Measurements from ENCODE around the gene CDK6. TPM values are rescaled to one million over a fixed set of nuclear protein-coding genes. Genes with fewer than 3 reads are reported as not detected.

Gene CDK6
- total and polyA plus RNA-seq, 9 of the 15 experiments (the other 6 are each of a cell fraction or from before 2014, with no cell fraction given): 7.6 to 109 (median 44.4) TPM

DNA sequence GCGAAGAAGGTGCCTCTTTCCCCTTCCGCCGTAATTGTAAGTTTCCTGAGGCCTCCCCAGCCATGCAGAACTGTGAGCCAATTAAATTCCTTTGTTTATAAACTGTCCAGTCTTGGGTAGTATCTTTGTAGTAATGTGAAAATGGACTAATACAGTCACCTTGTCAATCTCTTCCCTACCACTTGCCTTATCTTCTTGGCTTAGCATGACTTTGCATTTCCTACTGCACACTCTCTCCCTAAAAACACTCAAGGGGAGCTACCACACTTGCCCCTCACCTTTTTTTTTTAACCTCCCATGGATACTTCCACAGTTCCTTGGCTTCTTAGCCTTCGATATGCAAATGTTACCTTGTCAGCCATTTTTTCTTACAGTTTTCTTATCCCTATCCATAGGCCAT, 7.4 kb upstream of the CDK6 start (continued):
- TF ChIP-seq ASH1L (IDR thresholded peaks at IDR 0.05; ENCODE audit: borderline replicate concordance, low read depth, partially characterized antibody): no peak
- peak in 1 of 2 experiments; percentile 54; a peak in 1 of 4 replicates for TF ChIP-seq RCOR1 (IDR thresholded peaks at IDR 0.05; ENCODE audit: borderline replicate concordance in 1 of 2, low read depth in 2 of 2, low read length in 2 of 2)
- peak; percentile 55; the same call in 1 of the 2 replicates for TF ChIP-seq SMARCA4 (IDR thresholded peaks at IDR 0.05)
- no peak for TF ChIP-seq IFI16 (CRISPR knock-in tag; IDR thresholded peaks at IDR 0.05)
- TF ChIP-seq ZBTB11 (CRISPR knock-in tag; IDR thresholded peaks at IDR 0.05): no peak
- peak; percentile 63 for TF ChIP-seq DPF2 (IDR thresholded peaks at IDR 0.05)
- TF ChIP-seq MEIS2 (IDR thresholded peaks at IDR 0.05; ENCODE audit: partially characterized antibody): peak; percentile 14
- peak; percentile 92 for TF ChIP-seq EHMT2 (IDR thresholded peaks at IDR 0.05)
- TF ChIP-seq ZNF316 (IDR thresholded peaks at IDR 0.05): peak; percentile 92
- TF ChIP-seq ZNF644 (tag; IDR thresholded peaks at IDR 0.05; ENCODE audit: low read depth): no peak
- TF ChIP-seq TAF1 (IDR thresholded peaks at IDR 0.05; ENCODE audit: control insufficient read depth, extremely low read depth, insufficient read depth, low read length, severe bottlenecking): no peak
- no peak for TF ChIP-seq RERE (CRISPR knock-in tag; IDR thresholded peaks at IDR 0.05; ENCODE audit: borderline replicate concordance)
- TF ChIP-seq ZNF785 (CRISPR knock-in tag; IDR thresholded peaks at IDR 0.05): no peak
- TF ChIP-seq YBX1 (IDR thresholded peaks at IDR 0.05): no peak
- no peak for TF ChIP-seq ETV1 (tag; conservative IDR thresholded peaks at IDR 0.05; ENCODE audit: low read depth)
- TF ChIP-seq KDM1A (IDR thresholded peaks at IDR 0.05): 0 out of 4 replicates have a peak, but pooled peaks of 1 of the 2 experiments have one; percentile 6

Data from K562 (cell line).